ENCODE results near the gene SPPL2B.
"Not testable (repeated sequence)": the region's sequence is repeated elsewhere in the genome, so short reads cannot be mapped to it uniquely, and the experiment has no call there.

The SPPL2B gene

GRCh38 chr19:2381148-2381820 is 52.8 kb downstream of the SPPL2B start:
- DNase-seq (ENCODE audit: low spot score), result no peak

GRCh38 chr19:2382530-2383222 is 54.2 kb downstream of the SPPL2B start:
- no peak for DNase-seq (ENCODE audit: low spot score)

- no peak for DNase-seq (ENCODE audit: low spot score)
Measured at GRCh38 chr19:2385053-2385721, 56.7 kb downstream of the SPPL2B start.

- DNase-seq (ENCODE audit: low spot score), result no peak
Measured at GRCh38 chr19:2387367-2388288, 59.1 kb downstream of the SPPL2B start.

GRCh38 chr19:2389594-2389993 is 61.1 kb downstream of the SPPL2B start:
- DNase-seq (ENCODE audit: low spot score), result no peak

- DNase-seq (ENCODE audit: low spot score), result peak; percentile 68
Measured at GRCh38 chr19:2391118-2391725, 62.7 kb downstream of the SPPL2B start.

- no peak for DNase-seq (ENCODE audit: low spot score)
Measured at GRCh38 chr19:2392366-2392765, 63.9 kb downstream of the SPPL2B start.

GRCh38 chr19:2392899-2393298 is 64.4 kb downstream of the SPPL2B start:
- not testable (repeated sequence) for DNase-seq (ENCODE audit: low spot score)

- no peak for DNase-seq (ENCODE audit: low spot score)
Measured at GRCh38 chr19:2394054-2394441, 65.6 kb downstream of the SPPL2B start.

GRCh38 chr19:2394442-2395292 is 66.2 kb downstream of the SPPL2B start:
- peak; percentile 13 for DNase-seq (ENCODE audit: low spot score)

GRCh38 chr19:2395293-2395829 is 66.9 kb downstream of the SPPL2B start:
- not testable (repeated sequence) for DNase-seq (ENCODE audit: low spot score)

- not testable (repeated sequence) for DNase-seq (ENCODE audit: low spot score)
Measured at GRCh38 chr19:2397173-2397572, 68.7 kb downstream of the SPPL2B start.

- DNase-seq (ENCODE audit: low spot score), result no peak
Measured at GRCh38 chr19:2398735-2399305, 70.3 kb downstream of the SPPL2B start.

GRCh38 chr19:2399582-2399981 is 71.1 kb downstream of the SPPL2B start:
- DNase-seq (ENCODE audit: low spot score), result no peak
